Trophoblast cell (in vitro differentiated cells and primary cell): ENCODE measurements around the gene TMEM270.

Source experiments
- DNase-seq, 2 donors: peaks; one replicate each; pipeline ENCODE4 v3.0.0-alpha.2; 2016
- H2AFZ ChIP-seq: 2 replicates; pipeline ENCODE4 v1.6.1; 2013; ENCODE audit warnings: low read length, moderate library complexity, mild to moderate bottlenecking; ENCODE audit not compliant: insufficient read depth, poor library complexity
- H2AK5ac ChIP-seq: 2 replicates; pipeline ENCODE4 v1.6.1; 2013; ENCODE audit warnings: mild to moderate bottlenecking, low read length
- H2BK120ac ChIP-seq: 2 replicates; pipeline ENCODE4 v1.6.1; 2013; ENCODE audit warnings: low read length, mild to moderate bottlenecking, moderate library complexity; ENCODE audit not compliant: insufficient read depth, poor library complexity
- H2BK12ac ChIP-seq: 2 replicates; pipeline ENCODE4 v1.6.1; 2013; ENCODE audit warnings: mild to moderate bottlenecking, low read length, moderate library complexity
- H2BK5ac ChIP-seq: 2 replicates; pipeline ENCODE4 v1.6.1; 2013; ENCODE audit warnings: low read length, low read depth, moderate library complexity, mild to moderate bottlenecking; ENCODE audit not compliant: poor library complexity
- H3K14ac ChIP-seq: 2 replicates; pipeline ENCODE4 v1.6.1; 2013; ENCODE audit warnings: mild to moderate bottlenecking, low read length
- H3K18ac ChIP-seq: 2 replicates; pipeline ENCODE4 v1.6.1; 2013; ENCODE audit warnings: mild to moderate bottlenecking, low read length
- H3K23ac ChIP-seq: 2 replicates; pipeline ENCODE4 v1.6.1; 2013; ENCODE audit warnings: low read length
- H3K27ac ChIP-seq: 2 replicates; pipeline ENCODE4 v1.5.1; 2013; ENCODE audit warnings: low read depth, mild to moderate bottlenecking, inconsistent platforms, low read length, moderate library complexity
- H3K27me3 ChIP-seq: 2 replicates; pipeline ENCODE4 v1.6.1; 2013; ENCODE audit warnings: inconsistent platforms, mild to moderate bottlenecking, low read length, moderate library complexity; ENCODE audit not compliant: insufficient read depth
- H3K36me3 ChIP-seq, 2 experiments: 1 replicate in 1 of 2; 2 replicates in 1 of 2; pipeline ENCODE4 v1.6.1; 2013; ENCODE audit warnings: low read length in 2 of 2, mild to moderate bottlenecking in 2 of 2, moderate library complexity in 1 of 2; ENCODE audit not compliant: insufficient read depth in 2 of 2, control insufficient read depth in 1 of 2
- H3K4ac ChIP-seq: 2 replicates; pipeline ENCODE4 v1.6.1; 2013; ENCODE audit warnings: low read depth, mild to moderate bottlenecking, low read length, moderate library complexity
- H3K4me1 ChIP-seq, 2 experiments: 1 replicate in 1 of 2; 2 replicates in 1 of 2; pipeline ENCODE4 v1.6.1; 2013; ENCODE audit warnings: low read length in 2 of 2, mild to moderate bottlenecking in 2 of 2, moderate library complexity in 1 of 2; ENCODE audit not compliant: insufficient read depth in 2 of 2, control insufficient read depth in 1 of 2
- H3K4me2 ChIP-seq: 2 replicates; pipeline ENCODE4 v1.6.1; 2013; ENCODE audit warnings: inconsistent platforms, mild to moderate bottlenecking, low read length, moderate library complexity
- H3K4me3 ChIP-seq: 2 replicates; pipeline ENCODE4 v1.5.1; 2013; ENCODE audit warnings: mild to moderate bottlenecking, low read depth, low read length, inconsistent platforms
- H3K79me1 ChIP-seq: one replicate; pipeline ENCODE4 v1.6.1; 2013; ENCODE audit warnings: low read length
- H3K79me2 ChIP-seq: 2 replicates; pipeline ENCODE4 v1.6.1; 2013; ENCODE audit warnings: low read length, mild to moderate bottlenecking; ENCODE audit not compliant: control insufficient read depth, insufficient read depth, poor library complexity
- H3K9ac ChIP-seq: 2 replicates; pipeline ENCODE4 v1.6.1; 2013; ENCODE audit warnings: mild to moderate bottlenecking, low read length
- H3K9me3 ChIP-seq: 2 replicates; pipeline ENCODE4 v1.6.1; 2013; ENCODE audit warnings: low read depth, mild to moderate bottlenecking, control low read depth, inconsistent platforms, low read length; ENCODE audit not compliant: insufficient read depth
- H4K12ac ChIP-seq: 2 replicates; pipeline ENCODE4 v1.6.1; 2013; ENCODE audit warnings: low read depth, mild to moderate bottlenecking, low read length, moderate library complexity
- H4K8ac ChIP-seq: 2 replicates; pipeline ENCODE4 v1.6.1; 2013; ENCODE audit warnings: low read depth, mild to moderate bottlenecking, low read length, moderate library complexity
- H4K91ac ChIP-seq: one replicate; pipeline ENCODE4 v1.6.1; 2013; ENCODE audit warnings: low read depth, mild to moderate bottlenecking, low read length, moderate library complexity
- WGBS: extraction: QIAGEN DNeasy Blood & Tissue Kit; methylation state at CpG from one replicate; pipeline ENCODE4 v1.1.7; 2013; ENCODE audit warnings: missing lambda C conversion rate; ENCODE audit not compliant: insufficient read length, insufficient coverage; ENCODE audit errors: extremely low coverage; 5-methylcytosine and 5-hydroxymethylcytosine counted together

TMEM270 gene

GRCh38 chr7:73906874-73907273, 45.9 kb downstream of the TMEM270 start:
- no peaks in the 10 kb centered on the region for H3K9me3 ChIP-seq
- no peaks in the 10 kb centered on the region for H3K27me3 ChIP-seq
- WGBS = no CpG with 5 or more reads among the region's 13 CpGs
- no peak overlapping the region for H2AFZ ChIP-seq
- H3K36me3 ChIP-seq = no peaks in the 10 kb centered on the region
- no peak overlapping the region for H2BK12ac ChIP-seq
- no peak overlapping the region for H3K27ac ChIP-seq
- H3K18ac ChIP-seq = no peak overlapping the region
- no peak overlapping the region for H2AK5ac ChIP-seq
- H3K4me2 ChIP-seq = no peak overlapping the region
- H4K8ac ChIP-seq = no peak overlapping the region
- no peak overlapping the region for H3K4me3 ChIP-seq
- no peak overlapping the region for H4K91ac ChIP-seq
- no peak overlapping the region for H3K23ac ChIP-seq
- no peak overlapping the region for H2BK120ac ChIP-seq
- peaks cover 3% of the 10 kb centered on the region for H3K79me2 ChIP-seq
- no peak overlapping the region for H2BK5ac ChIP-seq
- H4K12ac ChIP-seq = no peak overlapping the region
- no peak overlapping the region for H3K14ac ChIP-seq
- no peaks in the 10 kb centered on the region for H3K79me1 ChIP-seq
- DNase-seq = no peak
- peaks cover 1 to 3% of the 10 kb centered on the region in 2 experiments for H3K4me1 ChIP-seq
- no peak overlapping the region for H3K4ac ChIP-seq
- no peak overlapping the region for H3K9ac ChIP-seq

GRCh38 chr7:73907554-73908122, 46.7 kb downstream of the TMEM270 start:
- no peak overlapping the region for H3K23ac ChIP-seq
- no peak overlapping the region for H2BK120ac ChIP-seq
- no peak overlapping the region for H3K27ac ChIP-seq
- H2BK5ac ChIP-seq = no peak overlapping the region
- no peak overlapping the region for H3K4me2 ChIP-seq
- H4K8ac ChIP-seq = no peak overlapping the region
- H3K4ac ChIP-seq = no peak overlapping the region
- peaks cover 3% of the 10 kb centered on the region for H3K79me2 ChIP-seq
- no peak overlapping the region for H3K18ac ChIP-seq
- no peak for DNase-seq
- no peak overlapping the region for H3K9ac ChIP-seq
- H3K4me1 ChIP-seq = no peaks in the 10 kb centered on the region
- no peak overlapping the region for H3K14ac ChIP-seq
- H4K12ac ChIP-seq = no peak overlapping the region
- H2BK12ac ChIP-seq = no peak overlapping the region
- no peak overlapping the region for H3K4me3 ChIP-seq
- no peaks in the 10 kb centered on the region for H3K79me1 ChIP-seq
- H2AFZ ChIP-seq = no peak overlapping the region
- no peak overlapping the region for H4K91ac ChIP-seq
- H2AK5ac ChIP-seq = no peak overlapping the region
- H3K9me3 ChIP-seq = no peaks in the 10 kb centered on the region
- no peaks in the 10 kb centered on the region for H3K27me3 ChIP-seq
- no CpG with 5 or more reads among the region's 12 CpGs for WGBS
- no peaks in the 10 kb centered on the region for H3K36me3 ChIP-seq

- H3K27me3 ChIP-seq = no peaks in the 10 kb centered on the region
- H3K4ac ChIP-seq = no peak overlapping the region
- H3K36me3 ChIP-seq = no peaks in the 10 kb centered on the region
- DNase-seq = no peak
- no peaks in the 10 kb centered on the region for H3K4me1 ChIP-seq
- H3K79me1 ChIP-seq = no peaks in the 10 kb centered on the region
- no peaks in the 10 kb centered on the region for H3K9me3 ChIP-seq
- no peak overlapping the region for H2BK120ac ChIP-seq
- no peak overlapping the region for H4K8ac ChIP-seq
- H2BK5ac ChIP-seq = no peak overlapping the region
- H3K23ac ChIP-seq = no peak overlapping the region
- no peak overlapping the region for H3K4me3 ChIP-seq
- peaks cover 3% of the 10 kb centered on the region for H3K79me2 ChIP-seq
- H4K12ac ChIP-seq = no peak overlapping the region
- no peak overlapping the region for H2BK12ac ChIP-seq
- no peak overlapping the region for H3K14ac ChIP-seq
- WGBS = no CpG with 5 or more reads among the region's 17 CpGs
- H2AFZ ChIP-seq = no peak overlapping the region
- no peak overlapping the region for H3K27ac ChIP-seq
- H3K9ac ChIP-seq = no peak overlapping the region
- H3K4me2 ChIP-seq = no peak overlapping the region
- peak overlapping the region; percentile 28 for H2AK5ac ChIP-seq
- no peak overlapping the region for H3K18ac ChIP-seq
- H4K91ac ChIP-seq = no peak overlapping the region
Observed at GRCh38 chr7:73908123-73908611, 47.2 kb downstream of the TMEM270 start.

- Histone ChIP-seq H3K18ac (no peak overlapping the region), H3K9ac (no peak overlapping the region), H2AFZ (no peak overlapping the region), H3K4me1 (no peaks in the 10 kb centered on the region), H3K27ac (no peak overlapping the region), H3K14ac (no peak overlapping the region), H2BK120ac (no peak overlapping the region), H3K79me2 (peaks cover 3% of the 10 kb centered on the region), H3K27me3 (no peaks in the 10 kb centered on the region), H2BK5ac (no peak overlapping the region), H2AK5ac (no peak overlapping the region), H4K8ac (no peak overlapping the region), H3K79me1 (no peaks in the 10 kb centered on the region), H4K91ac (no peak overlapping the region), H4K12ac (no peak overlapping the region), H3K36me3 (no peaks in the 10 kb centered on the region), H2BK12ac (no peak overlapping the region), H3K4me2 (no peak overlapping the region), H3K4ac (no peak overlapping the region), H3K9me3 (no peaks in the 10 kb centered on the region), H3K23ac (no peak overlapping the region), H3K4me3 (no peak overlapping the region)
- WGBS = no CpG with 5 or more reads among the region's 13 CpGs
- no peak for DNase-seq
Observed at GRCh38 chr7:73909051-73909941, 48.3 kb downstream of the TMEM270 start.
